H1 (cell line): ENCODE data around the gene RPS26.

ENCODE experiments used
- BRCA1 ChIP-seq: IDR thresholded peaks from 2 replicates; pipeline ENCODE4 v1.6.1; 2012; ENCODE audit warnings: low read depth, low read length, improper control_type of control experiment
- CTCF ChIP-seq, 3 experiments: IDR thresholded peaks; 1 replicate in 2 of 3; 2 replicates in 1 of 3; pipeline versions ENCODE4 v1.5.1 to v1.6.1; 2011; ENCODE audit warnings: low read length in 3 of 3, mild to moderate bottlenecking in 3 of 3, inconsistent platforms in 2 of 3, low read depth in 1 of 3, moderate library complexity in 1 of 3; ENCODE audit not compliant: insufficient read depth in 1 of 3; ENCODE audit errors: control extremely low read depth in 1 of 3
- EGR1 ChIP-seq: IDR thresholded peaks from 2 replicates; pipeline ENCODE4 v1.6.1; 2011; ENCODE audit warnings: low read depth, low read length, borderline replicate concordance
- EP300 ChIP-seq, 2 experiments: IDR thresholded peaks; 1 replicate in 1 of 2; 2 replicates in 1 of 2; pipeline ENCODE4 v1.6.1; 2011 to 2012; ENCODE audit warnings: low read depth in 2 of 2, low read length in 2 of 2, mild to moderate bottlenecking in 2 of 2, borderline replicate concordance in 1 of 2, inconsistent platforms in 1 of 2, moderate library complexity in 1 of 2
- GTF2F1 ChIP-seq: IDR thresholded peaks from 2 replicates; pipeline ENCODE4 v1.6.1; 2012; ENCODE audit warnings: low read depth, low read length, improper control_type of control experiment, borderline replicate concordance
- JUN ChIP-seq: IDR thresholded peaks from 2 replicates; pipeline ENCODE4 v1.6.1; 2011; ENCODE audit warnings: low read depth, mild to moderate bottlenecking, improper control_type of control experiment, low read length
- MAX ChIP-seq: IDR thresholded peaks from 2 replicates; pipeline ENCODE4 v1.6.1; 2012; ENCODE audit warnings: inconsistent platforms
- POLR2A ChIP-seq, 2 experiments: IDR thresholded peaks; 1 replicate in 1 of 2; 2 replicates in 1 of 2; pipeline ENCODE4 v1.6.1; 2011; ENCODE audit warnings: low read depth in 2 of 2, low read length in 2 of 2, mild to moderate bottlenecking in 2 of 2; ENCODE audit errors: control extremely low read depth in 1 of 2
- RFX5 ChIP-seq: IDR thresholded peaks from 2 replicates; pipeline ENCODE4 v1.6.1; 2011; ENCODE audit warnings: low read depth, low read length, improper control_type of control experiment, borderline replicate concordance
- TCF12 ChIP-seq: IDR thresholded peaks from 2 replicates; pipeline ENCODE4 v1.6.1; 2011; ENCODE audit warnings: low read depth, mild to moderate bottlenecking, low read length
- ZNF274 ChIP-seq: IDR thresholded peaks from 2 replicates; pipeline ENCODE4 v1.7.0; 2012; ENCODE audit warnings: low read length, borderline replicate concordance; ENCODE audit errors: extremely low read depth

GRCh38 chr12:56031987-56032386 is 9.7 kb upstream of the RPS26 start:
- TF ChIP-seq TCF12 (no peak), EGR1 (no peak), CTCF (IDR thresholded peaks at IDR 0.05; ENCODE audit: control extremely low read depth in 1 of 3, insufficient read depth in 1 of 3, low read depth in 1 of 3, low read length in 3 of 3) (no peak), GTF2F1 (no peak), JUN (no peak), RFX5 (no peak), POLR2A (IDR thresholded peaks at IDR 0.05; ENCODE audit: control extremely low read depth in 1 of 2, low read depth in 2 of 2, low read length in 2 of 2) (no peak), MAX (no peak), BRCA1 (no peak), ZNF274 (no peak), EP300 (IDR thresholded peaks at IDR 0.05; ENCODE audit: borderline replicate concordance in 1 of 2, low read depth in 2 of 2, low read length in 2 of 2) (no peak)
